ENCODE results near the gene OR5I1.
"Not testable (repeated sequence)": the region's sequence is repeated elsewhere in the genome, so short reads cannot be mapped to it uniquely, and the experiment has no call there.

OR5I1 gene

DNA sequence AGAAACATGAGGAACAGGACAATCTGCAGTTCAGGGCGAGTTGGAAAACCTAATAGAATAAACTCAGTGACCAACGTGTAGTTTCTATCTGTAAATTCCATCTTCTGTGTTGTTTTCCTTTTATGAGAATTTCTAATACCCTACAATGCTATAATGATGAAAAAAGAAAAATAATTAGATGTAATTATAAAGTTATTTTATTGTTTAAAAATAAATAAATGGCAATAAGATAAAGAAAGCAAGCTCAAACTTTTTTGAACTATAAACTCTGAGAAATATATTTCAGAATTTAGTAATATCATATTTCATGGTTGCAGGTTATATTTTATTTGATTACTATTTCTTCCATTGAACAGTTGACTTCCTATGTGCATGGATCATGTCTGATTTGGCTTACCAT, at the start of gene OR5I1:
OR5I1 (minus strand) TSS at position 101 of the 400 bp plus-strand sequence; CDS start at position 101, 0 bp downstream.
- no peak for DNase-seq

- DNase-seq: no peak
Observed at GRCh38 chr11:55970935-55971334, 34.7 kb upstream of the OR5I1 start.

DNA sequence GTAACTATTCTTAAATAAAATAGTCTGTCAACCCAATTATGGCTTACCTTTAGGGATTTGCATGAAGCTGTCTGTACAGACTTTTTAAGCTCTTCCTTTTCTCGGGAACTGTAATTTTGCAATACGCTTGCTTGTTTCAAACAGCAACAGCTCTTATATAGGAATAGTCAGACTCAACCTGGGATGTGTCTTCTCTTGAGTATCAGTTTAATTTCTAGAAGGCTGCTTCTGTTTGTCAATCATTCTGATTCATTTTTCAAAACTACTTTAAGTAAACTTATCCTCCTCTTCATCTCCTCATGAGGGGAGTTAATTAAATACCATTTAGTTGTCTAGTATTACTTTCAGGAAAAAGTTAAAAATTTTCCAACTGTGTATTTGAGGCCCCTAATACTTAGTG, 33.6 kb upstream of the OR5I1 start, which contains the start of gene OR10AG1:
OR10AG1 (minus strand) TSS at position 101 of the 400 bp plus-strand sequence; CDS start at position 63, 38 bp downstream.
- DNase-seq: no peak

DNA sequence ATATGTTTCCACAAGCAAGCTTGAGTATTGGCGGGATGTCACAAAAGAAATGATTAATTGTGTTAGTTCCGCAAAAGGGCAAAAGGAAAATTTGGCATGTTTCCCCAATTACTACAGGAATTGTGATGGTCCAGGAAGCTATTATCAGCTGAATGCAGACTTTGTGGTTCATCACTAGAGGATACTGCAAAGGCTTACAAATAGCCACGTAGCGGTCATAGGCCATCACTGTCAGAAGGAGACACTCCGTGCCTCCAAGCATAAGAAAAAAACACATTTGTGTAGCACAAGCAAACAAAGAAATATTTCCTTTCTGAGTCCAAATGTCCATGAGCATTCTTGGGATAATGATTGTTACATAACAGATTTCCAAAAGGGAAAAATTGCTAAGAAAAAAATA, 31.7 kb upstream of the OR5I1 start:
- DNase-seq: no peak

- DNase-seq: no peak
Observed at GRCh38 chr11:55966391-55966790, 30.2 kb upstream of the OR5I1 start.

GRCh38 chr11:55956521-55956920, 20.3 kb upstream of the OR5I1 start:
- DNase-seq: no peak

- no peak for DNase-seq
Observed at GRCh38 chr11:55949330-55949729, 13.1 kb upstream of the OR5I1 start.

DNA sequence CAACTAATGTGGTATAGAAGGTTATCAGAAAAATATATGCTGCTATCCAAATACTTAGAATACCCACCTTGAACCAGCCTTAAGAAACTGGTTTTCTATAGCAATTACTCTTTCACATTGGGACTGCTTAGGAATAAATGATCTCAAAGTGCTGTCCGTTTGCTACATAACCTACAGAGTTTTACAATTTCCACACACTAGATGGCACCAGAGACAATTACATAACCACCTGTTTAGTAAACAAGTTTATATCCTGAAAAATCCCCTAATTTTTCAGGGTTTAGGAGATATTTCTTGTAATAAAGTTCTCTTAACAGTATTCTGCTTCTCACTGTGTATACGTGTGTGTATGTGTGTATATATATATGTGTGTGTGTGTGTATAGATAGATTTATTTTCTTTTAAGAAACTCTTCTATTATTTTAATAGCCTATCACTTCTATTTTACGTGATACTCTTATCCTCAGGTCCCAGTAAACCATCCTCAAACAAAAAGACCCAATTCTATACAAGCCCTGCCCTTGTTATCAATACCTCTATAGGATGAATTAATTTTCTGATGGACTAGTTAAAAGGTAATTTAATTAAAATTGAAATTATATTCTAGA, 6.7 kb upstream of the OR5I1 start:
- peak; percentile 2 for DNase-seq

GRCh38 chr11:55920537-55920936, 15.7 kb downstream of the OR5I1 start:
- no peak for DNase-seq

- no peak for DNase-seq
Observed at GRCh38 chr11:55914482-55914881, 21.7 kb downstream of the OR5I1 start, which contains the start of gene OR5W2. OR5W2 (minus strand) TSS chr11:55914582; CDS start chr11:55914582, 0 bp downstream.

DNA sequence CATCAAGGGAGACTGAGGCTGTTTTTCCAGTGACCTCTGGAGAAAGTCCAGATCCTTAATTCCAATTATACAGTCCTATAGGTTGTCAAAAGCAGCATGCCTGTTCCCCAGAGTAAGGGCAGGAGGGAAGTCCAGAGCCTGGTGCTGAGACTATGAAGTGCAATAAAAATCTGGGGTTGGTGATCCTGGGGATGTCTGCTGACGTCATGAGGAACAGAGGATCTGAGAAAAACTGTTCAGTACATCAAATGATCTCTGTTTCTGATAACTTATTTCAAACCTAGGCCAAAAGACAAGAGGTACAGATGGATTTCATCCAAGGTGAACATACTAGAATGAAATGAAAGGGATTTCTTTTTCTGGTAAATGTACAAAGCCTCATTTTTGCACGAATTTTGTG, 33.9 kb downstream of the OR5I1 start:
- DNase-seq: no peak

- no peak for DNase-seq
Observed at GRCh38 chr11:55895216-55895615, 41.0 kb downstream of the OR5I1 start.

DNA sequence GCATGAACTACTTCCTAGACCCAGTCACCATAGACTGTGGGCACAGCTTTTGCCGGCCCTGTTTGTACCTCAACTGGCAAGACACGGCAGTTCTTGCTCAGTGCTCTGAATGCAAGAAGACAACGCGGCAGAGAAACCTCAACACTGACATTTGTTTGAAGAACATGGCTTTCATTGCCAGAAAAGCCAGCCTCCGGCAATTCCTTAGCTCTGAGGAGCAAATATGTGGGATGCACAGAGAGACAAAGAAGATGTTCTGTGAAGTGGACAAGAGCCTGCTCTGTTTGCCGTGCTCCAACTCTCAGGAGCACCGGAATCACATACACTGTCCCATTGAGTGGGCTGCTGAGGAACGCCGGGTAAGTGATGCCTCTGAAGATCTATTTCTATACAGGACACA, 50.7 kb downstream of the OR5I1 start:
- DNase-seq: not testable (repeated sequence)

All from EL (cell line).